NCI-H460 (cell line): ENCODE data around the gene PANK4. TPM values are rescaled to one million over a fixed set of nuclear protein-coding genes. Genes with fewer than 3 reads are reported as not detected.

Experiments
- DNase-seq: peaks from one replicate; pipeline ENCODE4 v3.0.0-alpha.2; 2016; ENCODE audit warnings: low read depth; ENCODE audit errors: extremely low read depth
- total RNA-seq: library from RNA; depleted of rRNA; stranded (reverse); fragments of >200 nt; shearing (Covaris generic); gene quantifications from 2 replicates; pipeline ENCODE4 v1.2.3, GENCODE V29; 2014

The PANK4 gene
- total RNA-seq, 1 experiment from 2014 or later = 12.5 TPM

DNA sequence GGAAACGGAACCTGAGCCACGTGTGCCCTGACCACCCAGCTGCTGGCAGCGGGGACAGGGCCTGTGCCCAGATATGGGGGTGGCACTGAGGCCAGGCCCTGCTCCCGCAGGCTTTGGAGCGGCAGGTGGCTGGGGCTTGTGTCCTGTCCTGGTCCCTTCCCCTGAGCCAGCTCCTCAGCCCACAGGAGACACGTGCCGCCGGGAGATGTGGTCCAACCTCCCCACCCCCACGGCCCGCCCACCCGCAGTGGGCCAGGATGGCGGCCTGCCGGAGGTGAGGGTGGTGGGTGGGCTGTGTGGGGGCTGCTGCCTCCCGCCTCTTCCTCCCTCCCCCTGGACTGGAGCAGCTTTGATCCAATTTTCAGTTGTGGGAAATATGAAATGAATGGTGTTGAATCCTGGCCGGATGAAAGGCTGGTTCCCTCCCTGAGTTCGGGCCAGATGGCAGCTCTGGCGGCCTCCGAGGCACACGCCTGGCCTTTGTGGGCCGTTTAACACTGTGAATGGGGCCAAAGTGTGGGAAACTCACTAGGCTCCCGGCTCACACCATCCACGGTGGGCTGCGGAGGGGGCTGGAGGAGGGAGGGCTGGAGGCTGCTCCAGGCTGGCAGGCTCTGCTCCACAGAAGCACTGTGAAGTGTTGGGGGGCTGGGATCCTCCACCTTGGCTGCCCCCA lies 6.2 kb upstream of the PANK4 start:
- no peak for DNase-seq

DNA sequence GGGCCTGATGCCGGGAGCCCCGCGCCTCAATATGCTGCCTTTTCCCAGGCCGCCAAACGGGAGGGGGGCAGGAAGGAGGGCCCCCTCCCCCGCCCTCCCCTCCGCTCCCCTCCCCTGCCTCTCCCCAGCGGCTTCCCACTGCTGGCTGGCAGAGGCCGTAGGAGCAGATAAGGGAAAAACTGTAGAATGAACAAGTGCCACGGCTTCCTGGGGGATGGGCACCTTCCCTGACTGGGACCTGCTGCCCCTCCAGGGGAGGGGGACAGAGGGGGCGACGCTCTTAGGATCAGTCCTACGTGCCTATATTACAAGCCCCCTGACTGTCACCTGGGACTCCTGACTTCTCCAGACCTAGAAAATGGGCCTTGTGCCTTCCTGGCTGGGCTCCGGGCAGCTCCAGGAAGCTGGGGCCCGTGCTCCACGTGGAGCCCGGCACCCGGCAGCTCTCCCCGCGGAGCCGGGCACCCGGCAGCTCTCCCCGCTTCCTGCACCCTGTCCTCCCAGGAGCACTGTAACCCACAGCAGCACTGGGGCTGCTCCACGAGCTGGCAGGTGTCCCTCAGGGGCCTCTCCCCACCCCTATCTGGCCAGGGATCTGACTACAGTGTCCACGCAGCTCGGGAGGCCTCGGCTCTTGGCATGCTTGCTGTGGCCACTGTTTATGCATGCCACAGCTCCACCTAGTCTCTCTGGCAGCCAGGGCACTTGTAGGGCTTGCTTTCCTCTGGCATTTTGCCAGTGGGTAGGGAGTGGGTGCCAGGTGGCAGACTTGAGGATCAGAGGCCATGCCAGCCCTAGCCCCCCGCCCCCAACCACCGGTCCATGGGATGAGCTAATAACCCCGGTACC lies 4.3 kb upstream of the PANK4 start:
- DNase-seq = no peak

DNA sequence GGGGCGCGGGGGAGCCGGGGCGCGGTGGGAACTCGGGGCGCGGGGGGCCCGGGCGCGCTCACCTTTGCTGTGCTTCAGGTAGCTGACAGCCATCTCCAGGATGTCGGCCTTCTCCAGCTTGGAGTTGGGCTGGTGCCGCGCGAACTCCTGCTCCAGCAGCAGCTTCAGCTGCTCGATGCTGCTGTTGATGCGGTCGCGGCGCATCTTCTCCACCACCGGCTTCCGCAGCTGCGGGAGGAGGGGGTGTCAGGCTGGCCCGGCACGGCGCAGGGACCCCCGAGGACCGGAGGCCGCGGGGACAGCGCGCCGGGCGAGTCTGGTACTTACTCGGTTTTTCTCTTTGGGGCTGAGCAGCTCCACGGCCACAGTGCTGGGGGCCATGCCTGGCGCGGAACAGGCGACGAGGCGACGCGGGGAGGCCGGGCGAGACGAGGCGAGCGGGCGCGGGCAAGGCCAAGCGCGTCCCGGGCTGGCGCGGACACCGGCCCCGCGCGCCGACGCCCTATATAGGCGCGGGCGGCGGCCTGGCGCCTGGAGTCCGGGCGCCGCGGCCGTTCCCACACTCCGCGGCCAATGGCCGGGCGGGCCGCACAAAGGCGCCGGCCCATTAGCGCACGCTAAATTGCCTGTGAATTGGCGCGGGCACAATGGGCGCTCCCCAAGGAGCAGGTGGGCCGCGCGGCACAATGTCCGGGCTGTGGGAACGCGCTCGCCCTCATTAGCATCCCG lies 3.6 kb upstream of the PANK4 start, which contains the start of gene HES5:
HES5 (minus strand) TSS at position 480 of the 729 bp plus-strand sequence; CDS start at position 381, 99 bp downstream.
- DNase-seq = no peak

DNA sequence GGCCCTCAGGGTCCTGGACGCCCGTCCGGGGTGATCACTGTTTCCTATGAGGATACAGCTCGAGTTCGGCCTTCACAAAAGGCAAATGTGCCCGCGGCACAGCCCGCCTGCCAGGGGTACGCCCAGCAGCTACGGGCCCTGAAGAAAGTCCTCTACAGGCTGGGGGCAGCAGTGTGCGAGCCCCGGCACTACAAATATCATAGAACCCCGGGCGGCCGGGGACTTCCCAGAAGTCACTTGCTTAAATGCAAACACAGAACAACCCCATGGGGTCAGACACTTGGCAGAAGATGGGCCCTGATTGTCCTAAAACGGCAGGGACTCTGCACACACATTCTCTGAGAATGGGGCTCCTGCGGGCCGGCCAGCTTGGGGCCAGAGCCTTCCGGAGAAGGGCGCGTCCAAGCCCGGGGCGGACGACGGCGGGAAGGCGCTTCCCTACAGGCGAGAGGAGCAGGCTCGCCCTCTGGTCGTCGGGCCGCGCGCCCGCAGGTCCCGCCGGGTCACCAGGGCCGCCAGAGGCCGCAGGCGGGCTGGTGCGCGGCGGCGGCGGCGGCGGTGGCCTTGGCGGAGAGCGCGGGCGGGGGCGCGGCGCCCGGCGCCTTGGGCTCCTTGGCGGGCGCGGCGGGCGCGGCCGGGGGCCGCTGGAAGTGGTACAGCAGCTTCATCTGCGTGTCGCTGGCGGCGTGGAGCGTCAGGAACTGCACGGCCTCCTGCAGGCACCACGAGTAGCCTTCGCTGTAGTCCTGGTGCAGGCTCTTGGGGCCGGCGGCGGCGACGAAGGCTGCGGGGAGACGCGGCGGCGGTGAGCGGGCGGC lies 2.8 kb upstream of the PANK4 start:
- DNase-seq = no peak

DNA sequence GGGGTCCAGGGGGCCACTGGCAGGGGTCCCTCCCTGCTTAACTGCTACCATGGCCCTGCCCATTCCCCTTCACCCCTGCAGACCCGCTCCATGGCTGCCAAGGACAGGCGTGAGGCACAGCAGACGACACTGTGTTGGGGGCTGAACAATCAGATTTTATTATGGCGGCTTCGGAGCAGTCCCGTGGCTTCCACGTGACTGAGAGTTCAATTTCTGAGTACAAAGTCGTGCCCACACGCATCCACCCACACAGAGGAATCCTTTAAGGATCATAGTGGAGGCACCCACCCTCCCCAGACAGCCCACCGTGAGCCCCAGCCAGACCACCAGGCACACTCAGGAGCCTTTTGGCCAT lies 2.2 kb upstream of the PANK4 start:
- DNase-seq = no peak

DNA sequence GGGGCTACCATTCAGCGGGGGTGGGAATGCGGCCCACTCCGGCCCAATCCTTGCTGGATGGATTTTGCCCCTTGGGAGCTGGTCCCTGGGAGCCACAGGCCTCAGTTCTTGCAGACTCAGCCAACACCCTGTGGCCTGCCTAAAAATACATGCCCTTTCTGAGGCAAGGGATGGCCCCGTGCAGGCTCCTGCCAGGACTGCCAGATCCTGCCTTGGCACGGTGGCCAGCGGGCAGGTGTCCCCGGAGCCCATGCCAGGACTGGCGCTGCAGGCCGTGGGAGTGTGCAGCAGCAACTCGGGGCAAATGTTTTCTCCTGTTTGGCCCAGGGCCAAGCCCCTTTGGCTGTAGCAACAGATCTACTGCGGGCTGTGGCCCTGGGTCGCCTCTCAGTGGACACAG lies 1.6 kb upstream of the PANK4 start:
- no peak for DNase-seq

DNA sequence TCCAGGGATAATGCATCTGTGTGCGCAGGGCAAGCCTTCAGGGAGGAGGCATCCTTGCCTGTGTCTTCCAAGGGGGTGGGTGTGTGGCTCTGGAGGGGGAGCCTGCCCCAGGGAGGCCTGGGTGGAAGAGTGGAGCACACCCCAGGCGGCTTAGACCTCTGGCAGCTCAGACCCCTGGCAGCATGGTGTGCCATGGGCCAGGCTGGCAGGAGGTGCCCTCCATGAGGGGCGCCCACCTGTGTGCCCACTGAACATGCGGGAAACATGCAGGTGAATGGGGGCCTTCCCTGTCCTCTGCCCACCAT lies 1.1 kb upstream of the PANK4 start:
- DNase-seq = no peak

DNA sequence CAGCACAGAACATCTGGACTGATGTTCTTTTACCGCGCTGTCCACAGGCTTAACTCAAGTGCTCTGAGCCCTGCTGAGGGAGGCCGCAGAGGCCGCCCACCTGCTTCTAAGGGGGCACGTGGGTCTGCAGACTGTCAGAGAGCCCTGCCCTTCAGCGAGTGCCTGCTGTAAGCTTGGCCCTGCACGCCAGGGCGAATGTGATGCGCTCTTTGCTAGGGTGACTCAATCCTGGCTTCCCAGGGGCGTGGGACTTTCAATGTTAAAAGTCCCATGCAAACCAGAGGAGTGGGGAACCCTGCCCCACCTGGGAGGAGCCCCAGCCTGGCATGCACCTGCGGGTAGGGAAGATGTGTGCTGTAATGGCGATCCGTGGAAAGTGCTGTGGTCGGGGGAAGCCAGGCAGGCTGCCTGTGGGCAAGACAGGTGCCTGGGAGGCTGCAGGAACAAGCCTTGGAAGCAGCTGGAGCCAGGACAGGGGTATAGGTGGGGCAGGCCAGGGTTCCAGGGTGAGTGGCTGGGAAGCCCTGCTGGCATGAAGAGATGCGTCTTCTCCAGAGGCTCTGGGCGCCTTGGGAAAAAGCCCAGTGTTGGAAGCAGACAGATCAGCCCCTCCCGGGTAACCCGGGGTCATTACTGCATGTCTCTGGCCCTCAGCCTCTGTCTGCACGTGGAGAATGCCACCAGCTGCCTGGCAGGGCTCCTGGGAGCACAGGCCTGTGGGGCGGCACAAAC lies 594 bp upstream of the PANK4 start:
- DNase-seq = no peak

DNA sequence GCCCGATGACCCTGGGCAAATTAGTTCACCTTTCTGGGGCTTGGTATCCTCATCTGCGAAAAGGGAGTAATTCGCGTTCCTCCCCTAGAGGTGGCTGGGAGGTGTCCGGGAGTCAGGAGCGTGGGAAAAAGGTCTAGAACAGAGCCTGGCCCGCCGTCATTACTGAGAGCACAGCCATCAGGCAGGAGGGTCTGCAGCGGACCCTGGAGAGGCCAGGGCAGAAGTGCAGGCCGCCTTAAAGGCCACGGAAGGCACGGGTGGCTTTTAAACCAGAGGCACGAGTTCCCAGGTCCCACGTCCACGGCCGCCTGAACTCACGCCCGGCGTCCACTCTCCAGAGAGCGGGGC lies 850 bp downstream of the PANK4 start:
- no peak for DNase-seq

DNA sequence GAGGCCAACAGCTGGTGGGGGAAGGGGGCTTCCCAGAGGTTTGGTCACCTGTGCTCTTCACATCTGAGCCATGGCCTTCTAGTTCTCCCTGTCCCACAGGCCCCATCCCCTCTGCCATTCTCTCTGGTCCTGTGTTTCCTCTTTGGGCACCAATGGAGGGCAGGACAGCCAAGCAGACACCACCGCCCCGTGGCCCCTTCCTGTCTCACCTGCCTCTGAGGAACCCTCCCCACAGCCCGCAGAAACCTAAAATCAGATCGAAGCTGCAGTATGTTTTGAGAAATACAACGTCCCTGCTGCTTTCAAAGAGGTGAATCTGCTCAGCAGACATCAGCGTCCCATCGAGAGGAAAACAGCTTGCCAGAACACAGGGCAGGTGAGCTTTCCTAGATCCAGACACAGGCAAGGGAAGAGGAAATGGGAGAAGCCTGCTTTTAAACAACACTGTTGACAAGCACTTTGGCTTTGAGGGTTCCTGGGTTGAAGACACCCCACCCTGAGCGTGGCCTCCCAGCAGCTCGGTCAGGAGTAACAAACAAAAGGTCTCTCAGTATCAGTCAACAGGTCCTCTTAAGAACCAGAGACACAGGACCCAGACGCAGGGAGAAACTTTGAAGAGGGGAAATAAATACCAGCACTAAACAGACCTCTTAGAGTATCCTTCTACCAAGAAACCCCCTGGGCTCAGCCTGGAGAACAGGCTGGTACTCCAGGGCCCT lies 2.3 kb downstream of the PANK4 start:
- DNase-seq = no peak

DNA sequence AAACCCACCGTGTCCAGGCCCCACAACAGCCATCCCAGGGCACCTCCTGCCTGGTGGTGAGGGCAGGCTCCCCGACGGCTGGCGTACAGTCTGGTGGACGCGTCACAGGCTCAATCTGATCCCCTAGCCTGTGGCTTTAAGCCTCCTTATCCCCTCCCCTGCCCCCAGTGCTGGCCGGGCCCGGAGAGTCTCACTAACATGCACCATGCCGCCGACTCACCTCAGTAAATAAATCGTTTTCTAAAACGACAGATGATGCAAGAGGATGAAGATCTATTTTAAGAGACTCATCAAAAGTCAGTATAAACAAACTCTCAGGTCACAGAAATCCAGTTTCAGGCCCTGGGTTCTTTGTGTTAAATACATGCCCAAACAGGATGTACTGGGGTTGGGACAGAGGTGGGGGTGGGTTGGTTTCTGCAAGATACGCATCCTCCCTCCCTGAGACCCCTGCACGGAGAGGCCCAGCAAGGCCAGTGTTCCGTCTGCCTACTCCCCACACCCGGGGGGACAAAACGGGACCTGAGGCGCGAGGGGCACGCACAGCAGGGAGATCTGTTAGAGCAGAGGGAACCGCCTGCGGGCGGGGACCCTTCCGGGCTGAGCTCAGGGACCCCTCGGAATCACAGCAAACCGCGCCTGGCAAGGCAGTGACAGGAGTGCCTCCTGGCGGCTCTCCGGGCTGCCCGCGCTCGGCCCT lies 3.1 kb downstream of the PANK4 start:
- DNase-seq = no peak

DNA sequence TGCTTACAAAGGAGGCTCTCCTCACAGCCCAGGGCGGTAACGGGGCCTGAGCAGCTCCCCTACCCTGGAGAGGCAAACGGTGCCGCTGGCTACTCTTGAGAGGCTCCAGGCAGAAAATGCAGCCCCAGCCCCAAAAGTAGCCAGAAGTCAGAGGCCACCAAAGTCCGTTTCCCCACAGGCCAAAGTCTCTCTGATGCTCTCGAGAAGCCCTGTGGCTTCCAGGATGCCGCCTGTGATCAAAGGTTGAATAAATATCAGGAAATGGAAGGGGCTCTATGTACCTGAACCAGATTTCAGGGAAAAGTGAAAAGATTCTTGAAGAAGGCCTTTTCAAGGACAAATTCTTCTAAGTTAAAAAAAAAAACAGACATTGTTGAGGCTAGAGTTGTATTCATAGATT lies 4.2 kb downstream of the PANK4 start:
- no peak for DNase-seq

DNA sequence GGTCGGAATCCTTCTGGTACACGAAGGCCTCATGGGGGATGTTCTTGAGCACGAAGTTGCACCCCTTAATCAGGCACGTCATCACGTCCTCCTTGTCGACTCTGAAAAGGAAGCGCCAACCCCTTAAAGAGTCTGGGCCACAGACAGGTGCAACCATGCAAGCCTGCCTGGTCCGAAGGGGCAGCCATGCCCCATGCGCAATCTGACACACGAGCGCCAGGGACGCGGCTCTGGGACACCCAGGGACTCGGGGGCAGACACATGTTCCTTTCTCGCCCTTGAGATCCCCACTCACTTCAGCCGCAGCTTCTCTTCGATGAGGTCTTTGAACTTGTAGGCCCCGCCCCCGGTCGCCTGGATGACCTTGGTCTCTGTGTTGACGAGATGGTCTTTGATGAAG lies 5.6 kb downstream of the PANK4 start:
- DNase-seq = no peak

DNA sequence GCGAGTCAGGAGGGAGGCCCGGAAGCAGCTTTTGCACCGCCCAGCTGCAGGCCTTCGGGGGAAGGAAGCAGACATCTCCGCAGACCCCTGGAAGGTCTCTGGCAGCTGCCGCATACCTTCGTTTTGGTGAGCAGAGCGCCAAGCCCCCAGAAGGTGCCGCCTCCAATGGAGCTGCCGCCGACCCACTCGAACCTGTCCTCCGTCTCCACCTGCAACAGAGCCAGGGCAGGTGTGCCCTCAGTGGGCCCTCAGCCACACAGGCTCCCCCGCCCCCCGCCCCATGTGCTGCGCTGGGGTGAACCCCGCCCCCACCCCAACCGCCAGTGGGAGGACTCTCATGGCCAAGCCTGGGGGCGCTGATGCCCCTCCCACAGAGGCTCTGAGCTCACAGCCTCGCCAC lies 6.2 kb downstream of the PANK4 start:
- DNase-seq = no peak

DNA sequence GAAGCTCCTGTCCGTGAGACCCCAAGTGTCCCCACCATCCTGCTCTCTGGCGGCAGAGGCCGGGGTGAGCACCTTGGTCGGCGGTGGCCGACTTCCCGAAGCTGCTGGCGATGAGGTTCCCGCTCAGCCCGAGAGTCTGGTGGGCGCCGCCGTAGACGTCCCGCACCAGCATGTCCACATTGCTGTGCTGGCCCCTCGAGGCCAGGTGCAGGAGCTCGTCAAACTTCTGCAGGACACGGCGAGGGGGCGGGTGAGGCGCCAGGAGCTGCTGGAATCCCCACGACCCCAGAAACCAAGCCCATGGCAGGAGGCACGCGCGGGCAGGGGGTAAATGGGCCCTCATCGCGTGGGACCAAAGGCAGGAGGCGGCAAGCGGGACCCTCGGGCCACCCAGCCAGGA lies 6.7 kb downstream of the PANK4 start:
- DNase-seq = no peak

DNA sequence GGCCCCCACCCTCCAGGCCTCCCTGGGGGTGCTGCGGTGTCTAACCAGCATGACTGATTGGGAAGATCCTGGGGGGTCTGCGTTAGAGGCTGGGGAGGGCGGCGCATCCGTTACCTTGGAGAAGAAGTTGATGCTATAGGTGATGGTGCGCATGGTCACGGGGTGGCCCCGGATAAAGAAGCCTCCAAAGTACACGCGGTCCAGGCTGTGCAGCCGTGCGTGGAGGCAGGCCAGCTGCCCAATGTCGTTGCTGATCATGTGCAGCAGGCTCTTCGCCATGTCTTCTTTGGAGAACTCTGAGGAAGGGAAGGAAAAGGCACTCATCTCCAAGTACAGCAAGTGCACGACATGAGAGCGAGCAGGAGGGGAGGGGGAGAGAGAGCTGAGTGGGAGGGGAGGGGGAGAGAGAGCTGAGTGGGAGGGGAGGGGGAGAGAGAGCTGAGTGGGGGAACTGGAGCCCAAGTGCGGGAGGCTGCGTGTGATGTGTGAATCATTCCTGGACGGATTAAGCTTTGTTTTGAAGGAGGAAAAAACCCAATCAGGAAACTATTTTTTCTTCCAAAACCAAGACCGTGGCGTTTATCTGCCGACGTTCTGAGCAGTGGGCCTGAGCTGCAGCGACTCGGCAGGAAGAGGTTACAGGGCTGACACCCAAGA lies 7.2 kb downstream of the PANK4 start:
- DNase-seq = no peak

DNA sequence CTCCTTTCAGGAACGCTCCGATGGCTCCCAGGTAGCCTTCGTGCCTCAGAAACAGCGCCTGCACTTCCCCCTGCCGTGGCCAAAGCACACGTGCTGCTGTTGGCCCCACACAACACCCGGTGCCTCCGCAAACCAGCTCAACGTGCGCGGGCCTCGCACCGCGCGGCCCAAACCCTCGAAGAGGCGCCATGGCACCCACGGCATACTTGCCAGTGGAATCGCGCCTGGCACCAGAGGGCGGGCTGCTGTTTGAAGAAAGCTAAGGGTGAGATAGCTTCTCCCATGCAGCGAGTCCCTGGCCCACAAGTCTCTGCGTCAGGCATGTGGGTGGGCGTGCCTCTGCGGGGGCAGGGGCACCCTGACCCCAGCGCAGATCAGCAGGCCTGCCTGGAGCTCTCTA lies 7.9 kb downstream of the PANK4 start:
- no peak for DNase-seq

DNA sequence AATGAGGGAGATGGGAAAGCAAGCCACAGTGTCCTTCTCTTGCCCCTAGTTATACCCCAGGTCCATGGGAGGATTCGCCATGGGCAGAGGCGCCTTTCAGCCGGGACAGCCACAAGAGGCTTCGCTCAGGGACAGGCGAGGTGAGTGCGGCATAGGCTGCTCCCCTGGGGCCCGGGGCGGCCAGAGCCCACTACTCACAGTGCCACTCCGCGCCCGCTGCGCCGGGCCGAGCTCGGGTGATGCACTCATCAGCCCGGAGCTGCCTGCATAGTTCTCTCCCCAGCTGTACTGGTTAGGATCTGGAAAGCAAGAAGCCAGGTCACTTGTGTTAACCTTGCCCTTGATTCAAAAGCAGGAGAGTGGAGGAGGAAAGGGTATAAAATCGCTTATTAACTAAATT lies 8.4 kb downstream of the PANK4 start:
- no peak for DNase-seq

DNA sequence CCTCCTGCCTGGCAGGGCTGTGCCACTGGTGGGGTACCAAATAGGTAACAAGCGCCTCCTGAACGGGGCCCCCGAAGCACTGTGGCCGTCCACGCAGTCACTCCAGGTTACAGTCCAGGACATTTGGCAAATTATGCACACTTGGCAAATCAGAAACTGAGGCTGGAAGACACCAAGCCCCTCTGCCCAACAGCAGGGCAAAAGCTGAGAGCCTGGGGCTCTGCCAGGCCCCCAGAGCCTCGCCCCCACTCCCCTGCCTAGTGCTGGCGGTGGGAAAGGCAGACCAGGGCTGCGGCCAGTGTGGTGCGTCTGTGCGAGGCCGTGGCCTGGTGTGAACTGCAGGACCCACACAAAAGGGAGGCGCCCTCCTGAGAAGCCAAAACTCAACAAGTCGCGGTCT lies 9.4 kb downstream of the PANK4 start:
- DNase-seq = no peak
